ENCODE data around the gene SNX15.

DNA sequence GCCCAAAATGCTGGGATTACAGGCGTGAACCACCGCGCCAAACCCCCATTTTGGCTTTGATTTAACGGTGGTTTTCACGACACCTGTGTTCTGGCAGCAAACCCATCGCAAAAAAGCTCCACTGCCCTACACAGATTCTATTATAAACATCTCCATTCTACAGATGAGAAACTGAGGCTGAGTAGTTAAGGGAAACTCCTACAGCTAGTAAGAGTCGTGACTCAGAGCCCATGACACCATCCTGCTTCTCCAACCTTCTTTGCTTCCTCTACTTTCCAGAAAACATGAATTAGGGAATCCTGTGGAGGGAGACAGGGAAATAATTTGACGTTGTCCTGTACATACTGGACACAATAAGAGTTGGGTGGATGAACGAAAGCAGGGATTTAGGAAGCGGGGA lies 429 bp upstream of the SNX15 start:
- TF ChIP-seq, protein P1, sequence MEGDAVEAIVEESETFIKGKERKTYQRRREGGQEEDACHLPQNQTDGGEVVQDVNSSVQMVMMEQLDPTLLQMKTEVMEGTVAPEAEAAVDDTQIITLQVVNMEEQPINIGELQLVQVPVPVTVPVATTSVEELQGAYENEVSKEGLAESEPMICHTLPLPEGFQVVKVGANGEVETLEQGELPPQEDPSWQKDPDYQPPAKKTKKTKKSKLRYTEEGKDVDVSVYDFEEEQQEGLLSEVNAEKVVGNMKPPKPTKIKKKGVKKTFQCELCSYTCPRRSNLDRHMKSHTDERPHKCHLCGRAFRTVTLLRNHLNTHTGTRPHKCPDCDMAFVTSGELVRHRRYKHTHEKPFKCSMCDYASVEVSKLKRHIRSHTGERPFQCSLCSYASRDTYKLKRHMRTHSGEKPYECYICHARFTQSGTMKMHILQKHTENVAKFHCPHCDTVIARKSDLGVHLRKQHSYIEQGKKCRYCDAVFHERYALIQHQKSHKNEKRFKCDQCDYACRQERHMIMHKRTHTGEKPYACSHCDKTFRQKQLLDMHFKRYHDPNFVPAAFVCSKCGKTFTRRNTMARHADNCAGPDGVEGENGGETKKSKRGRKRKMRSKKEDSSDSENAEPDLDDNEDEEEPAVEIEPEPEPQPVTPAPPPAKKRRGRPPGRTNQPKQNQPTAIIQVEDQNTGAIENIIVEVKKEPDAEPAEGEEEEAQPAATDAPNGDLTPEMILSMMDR (IDR thresholded peaks at IDR 0.05; ENCODE audit: low read depth, low read length) = no peak
- TF ChIP-seq POLR2A (IDR thresholded peaks at IDR 0.05; ENCODE audit: extremely low read depth, insufficient read length) (no peak), MYC (IDR thresholded peaks at IDR 0.05; ENCODE audit: low read depth, low read length) (no peak)
- TF ChIP-seq, protein P2, sequence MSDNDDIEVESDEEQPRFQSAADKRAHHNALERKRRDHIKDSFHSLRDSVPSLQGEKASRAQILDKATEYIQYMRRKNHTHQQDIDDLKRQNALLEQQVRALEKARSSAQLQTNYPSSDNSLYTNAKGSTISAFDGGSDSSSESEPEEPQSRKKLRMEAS (IDR thresholded peaks at IDR 0.05; ENCODE audit: low read depth, low read length) = no peak
